Effector CD4-positive, alpha-beta T cell (primary cell): ENCODE results near the gene FAM222A.

Experiments used
- DNase-seq: peaks from one replicate; pipeline ENCODE4 v3.0.0-alpha.2; 2020

Gene FAM222A

GRCh38 chr12:109738878-109739665, 25.4 kb downstream of the FAM222A start:
- DNase-seq = no peak

- no peak for DNase-seq
These were observed 26.4 kb downstream of the FAM222A start for GRCh38 chr12:109739747-109740693.

GRCh38 chr12:109740694-109741245, 27.1 kb downstream of the FAM222A start:
- no peak for DNase-seq

GRCh38 chr12:109741286-109741969, 27.8 kb downstream of the FAM222A start:
- no peak for DNase-seq

GRCh38 chr12:109741970-109742703, 28.5 kb downstream of the FAM222A start:
- no peak for DNase-seq

GRCh38 chr12:109743076-109743910, 29.7 kb downstream of the FAM222A start:
- DNase-seq = no peak

GRCh38 chr12:109744026-109744425, 30.4 kb downstream of the FAM222A start:
- no peak for DNase-seq

- DNase-seq = no peak
These were observed 31.6 kb downstream of the FAM222A start for GRCh38 chr12:109744986-109745942.

GRCh38 chr12:109752117-109753053, 38.8 kb downstream of the FAM222A start:
- DNase-seq = no peak

GRCh38 chr12:109753054-109753401, 39.4 kb downstream of the FAM222A start:
- no peak for DNase-seq

- DNase-seq = no peak
These were observed 40.3 kb downstream of the FAM222A start for GRCh38 chr12:109753959-109754358.

GRCh38 chr12:109756457-109756856, 42.8 kb downstream of the FAM222A start:
- no peak for DNase-seq

GRCh38 chr12:109757671-109758265, 44.1 kb downstream of the FAM222A start:
- no peak for DNase-seq

GRCh38 chr12:109758426-109759420, 45.1 kb downstream of the FAM222A start:
- DNase-seq = no peak

- no peak for DNase-seq
These were observed 46.0 kb downstream of the FAM222A start for GRCh38 chr12:109759595-109759994.

GRCh38 chr12:109760031-109760929, 46.7 kb downstream of the FAM222A start:
- no peak for DNase-seq
